Measurements from ENCODE around the gene TMEM250.

- TF ChIP-seq EZH2 (IDR thresholded peaks at IDR 0.05; ENCODE audit: borderline replicate concordance, low read length): no peak
- TF ChIP-seq, protein P1, sequence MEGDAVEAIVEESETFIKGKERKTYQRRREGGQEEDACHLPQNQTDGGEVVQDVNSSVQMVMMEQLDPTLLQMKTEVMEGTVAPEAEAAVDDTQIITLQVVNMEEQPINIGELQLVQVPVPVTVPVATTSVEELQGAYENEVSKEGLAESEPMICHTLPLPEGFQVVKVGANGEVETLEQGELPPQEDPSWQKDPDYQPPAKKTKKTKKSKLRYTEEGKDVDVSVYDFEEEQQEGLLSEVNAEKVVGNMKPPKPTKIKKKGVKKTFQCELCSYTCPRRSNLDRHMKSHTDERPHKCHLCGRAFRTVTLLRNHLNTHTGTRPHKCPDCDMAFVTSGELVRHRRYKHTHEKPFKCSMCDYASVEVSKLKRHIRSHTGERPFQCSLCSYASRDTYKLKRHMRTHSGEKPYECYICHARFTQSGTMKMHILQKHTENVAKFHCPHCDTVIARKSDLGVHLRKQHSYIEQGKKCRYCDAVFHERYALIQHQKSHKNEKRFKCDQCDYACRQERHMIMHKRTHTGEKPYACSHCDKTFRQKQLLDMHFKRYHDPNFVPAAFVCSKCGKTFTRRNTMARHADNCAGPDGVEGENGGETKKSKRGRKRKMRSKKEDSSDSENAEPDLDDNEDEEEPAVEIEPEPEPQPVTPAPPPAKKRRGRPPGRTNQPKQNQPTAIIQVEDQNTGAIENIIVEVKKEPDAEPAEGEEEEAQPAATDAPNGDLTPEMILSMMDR (IDR thresholded peaks at IDR 0.05; ENCODE audit: low read length): no peak
These were observed 29.6 kb downstream of the TMEM250 start for GRCh38 chr9:136088939-136089696.

Measured in OCI-LY1 (cell line).